Psoas muscle (tissue), 8 donors: ENCODE measurements around the gene MCOLN2. TPM values are rescaled to one million over a fixed set of nuclear protein-coding genes. Genes with fewer than 3 reads are reported as not detected.

ENCODE experiments used
- ATAC-seq, 4 donors: fragments of 200-7000 bp; cut with Tn5 transposase; one replicate each; pipeline ENCODE4 v1.9.1; 2020; ENCODE audit warnings: moderate library complexity in 3 of 4, mild to moderate bottlenecking in 2 of 4
- DNase-seq, 2 donors: peaks; one replicate each; pipeline ENCODE4 v3.0.0-alpha.2; 2020
- H3K27ac ChIP-seq: fragments of 200-600 bp; one replicate; pipeline ENCODE4 v1.8.0; 2022
- H3K27me3 ChIP-seq, 3 donors: fragments of 200-600 bp in 1 of 3; one replicate each; pipeline versions ENCODE4 v1.6.1 to v1.8.0; 2013 to 2022; ENCODE audit warnings: low read length in 2 of 3, mild to moderate bottlenecking in 2 of 3, moderate library complexity in 1 of 3; ENCODE audit not compliant: insufficient read depth in 3 of 3
- H3K36me3 ChIP-seq, 2 donors: fragments of 200-600 bp in 1 of 2; one replicate each; pipeline versions ENCODE4 v1.6.1 to v1.8.0; 2013 to 2022; ENCODE audit warnings: low read depth in 1 of 2, mild to moderate bottlenecking in 1 of 2, moderate library complexity in 1 of 2; ENCODE audit not compliant: insufficient read depth in 1 of 2
- H3K4me1 ChIP-seq: fragments of 200-600 bp; one replicate; pipeline ENCODE4 v1.8.0; 2022
- H3K4me3 ChIP-seq: fragments of 200-600 bp; one replicate; pipeline ENCODE4 v1.8.0; 2022; ENCODE audit warnings: mild to moderate bottlenecking
- H3K9me3 ChIP-seq: fragments of 200-600 bp; one replicate; pipeline ENCODE4 v1.8.0; 2022
- WGBS, 3 donors: extraction: QIAGEN DNeasy Blood & Tissue Kit; methylation state at CpG; one replicate each; pipeline versions ENCODE4 v1.1.6 to v1.1.7; 2013; 5-methylcytosine and 5-hydroxymethylcytosine counted together
- intact Hi-C, 2 donors: fragments of 100-400 bp; cut with DNase I; formaldehyde crosslinking; loops; one replicate each; pipeline versions ENCODE4 v1.11.0 to v1.14.2; 2022
- polyA plus RNA-seq, 3 donors: library from polyadenylated mRNA; stranded (reverse); fragments of 200-250 nt; gene quantifications; one replicate each; pipeline ENCODE4 v1.2.3, GENCODE V29; 2013
- total RNA-seq, 4 donors: library from RNA; stranded (reverse); fragmentation: NEBNext Ultra II Directional in 2 of 4; extraction: Animal tissue kit (Norgen Biotek cat#: 25700) in 2 of 4; gene quantifications; one replicate each; pipeline versions ENCODE4 v1.2.1 to v1.2.4, GENCODE V29; 2021 to 2023
- TF ChIP-seq, protein P1 (sequence below): fragments of 200-600 bp; IDR thresholded peaks from one replicate; pipeline ENCODE4 v1.8.0; 2022; ENCODE audit warnings: antibody characterized with exemption
- donor health status: healthy with polysubstance abuse.
- donor health status: DM: no; HTN: no; CAD: no; lungs with moderate emphysema.
- donor health status: Bipolar disorder and iron deficiency.
- donor health status: healthy.
- donor health status: DM: yes; HTN: yes; CAD: no.
- donor health status: DM: no; HTN: no; CAD: no.
- donor health status: DM: no; HTN: no; CAD: no.
- donor health status: DM: yes; HTN: yes; CAD: no.

MCOLN2 gene
- total and polyA plus RNA-seq, 7 donors: 0.03 to 0.54 (median 0.14) TPM; not detected in 3

DNA sequence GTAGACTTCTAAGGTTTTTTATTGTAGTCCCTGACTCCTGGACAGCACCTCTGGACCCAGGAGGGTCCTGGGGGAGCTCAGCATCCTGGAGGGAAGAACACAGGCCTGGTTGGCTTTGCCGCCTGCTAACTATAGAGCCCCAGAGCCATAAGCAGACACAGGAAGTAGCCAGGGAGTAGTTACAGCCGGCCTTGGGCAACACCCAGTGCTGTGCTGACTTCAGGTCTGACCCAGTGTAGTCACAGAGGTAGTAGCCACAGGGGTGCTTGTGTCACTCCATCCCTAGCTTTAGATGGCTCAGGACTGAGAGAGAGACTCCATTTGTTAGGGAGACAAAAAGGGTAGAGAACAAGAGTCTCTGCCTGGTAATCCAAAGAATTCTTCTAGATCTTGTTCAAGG, 21.9 kb downstream of the MCOLN2 start:
- TF ChIP-seq, protein P1, sequence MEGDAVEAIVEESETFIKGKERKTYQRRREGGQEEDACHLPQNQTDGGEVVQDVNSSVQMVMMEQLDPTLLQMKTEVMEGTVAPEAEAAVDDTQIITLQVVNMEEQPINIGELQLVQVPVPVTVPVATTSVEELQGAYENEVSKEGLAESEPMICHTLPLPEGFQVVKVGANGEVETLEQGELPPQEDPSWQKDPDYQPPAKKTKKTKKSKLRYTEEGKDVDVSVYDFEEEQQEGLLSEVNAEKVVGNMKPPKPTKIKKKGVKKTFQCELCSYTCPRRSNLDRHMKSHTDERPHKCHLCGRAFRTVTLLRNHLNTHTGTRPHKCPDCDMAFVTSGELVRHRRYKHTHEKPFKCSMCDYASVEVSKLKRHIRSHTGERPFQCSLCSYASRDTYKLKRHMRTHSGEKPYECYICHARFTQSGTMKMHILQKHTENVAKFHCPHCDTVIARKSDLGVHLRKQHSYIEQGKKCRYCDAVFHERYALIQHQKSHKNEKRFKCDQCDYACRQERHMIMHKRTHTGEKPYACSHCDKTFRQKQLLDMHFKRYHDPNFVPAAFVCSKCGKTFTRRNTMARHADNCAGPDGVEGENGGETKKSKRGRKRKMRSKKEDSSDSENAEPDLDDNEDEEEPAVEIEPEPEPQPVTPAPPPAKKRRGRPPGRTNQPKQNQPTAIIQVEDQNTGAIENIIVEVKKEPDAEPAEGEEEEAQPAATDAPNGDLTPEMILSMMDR: no peak

DNA sequence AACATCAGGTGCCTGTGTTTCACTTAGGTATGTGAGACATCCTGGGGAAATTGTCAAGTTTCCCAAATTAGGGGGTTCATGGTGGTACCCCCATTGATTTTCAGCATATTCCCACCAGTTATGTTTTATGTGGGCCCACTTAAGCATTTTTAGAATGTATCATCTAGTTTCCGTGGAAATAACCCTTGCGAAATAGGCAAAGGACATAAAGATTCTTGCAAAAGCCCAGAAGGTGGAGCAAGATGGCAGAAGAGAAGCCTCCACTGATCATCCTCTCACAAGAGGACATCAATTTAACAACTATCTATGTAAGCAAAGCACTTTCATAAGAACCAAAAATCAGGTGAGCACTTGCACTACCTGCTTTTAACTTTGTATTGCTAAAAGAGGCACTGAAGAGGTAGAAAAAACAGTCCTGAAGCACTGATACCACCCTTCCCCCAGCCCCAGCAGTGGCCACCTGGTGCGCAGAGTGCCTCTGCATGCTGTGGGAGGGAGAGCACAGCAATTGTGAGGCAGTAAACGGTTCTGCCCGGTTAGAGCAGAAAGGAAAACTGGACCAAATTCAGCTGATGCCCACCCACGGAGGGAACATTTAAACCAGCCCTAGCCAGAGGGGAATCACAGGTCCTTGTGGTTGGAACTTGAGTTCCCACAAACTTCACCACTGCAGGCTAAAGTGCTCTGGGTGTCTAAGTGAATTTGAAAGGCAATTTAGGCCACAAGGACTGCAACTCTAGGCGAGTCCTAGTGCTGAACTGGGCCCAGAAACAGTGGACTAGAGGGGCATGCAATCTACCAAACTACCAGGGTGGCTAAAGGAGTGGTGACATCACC, 23.2 kb downstream of the MCOLN2 start:
- 51 to 56% (median 52%) methylated on average over 7 of the region's 7 CpGs for WGBS, 3 donors
- Histone ChIP-seq H3K4me3 (no peak overlapping the region), H3K36me3 (no peaks in the 10 kb centered on the region), H3K27ac (no peak overlapping the region), H3K9me3 (no peaks in the 10 kb centered on the region), H3K4me1 (no peaks in the 10 kb centered on the region), H3K27me3 (peaks cover 0 to 2% (median 0%) of the 10 kb centered on the region in 3 donors)
- ATAC-seq (no peak), DNase-seq (no peak)
- TF ChIP-seq, protein P1: no peak
- intact Hi-C loops: no loop called here

More for the DNA sequence above, 21.9 kb downstream of the MCOLN2 start:
- H3K27ac ChIP-seq: no peak overlapping the region
- no peaks in the 10 kb centered on the region for H3K4me1 ChIP-seq
- H3K36me3 ChIP-seq: no peaks in the 10 kb centered on the region
- peaks cover 0 to 2% (median 0%) of the 10 kb centered on the region in 3 donors for H3K27me3 ChIP-seq
- no peaks in the 10 kb centered on the region for H3K9me3 ChIP-seq
- intact Hi-C loops: no loop called here
- WGBS, 3 donors: 55 to 66% (median 56%) methylated on average over 2 of the region's 2 CpGs
- no peak for DNase-seq
- no peak overlapping the region for H3K4me3 ChIP-seq
- no peak for ATAC-seq

DNA sequence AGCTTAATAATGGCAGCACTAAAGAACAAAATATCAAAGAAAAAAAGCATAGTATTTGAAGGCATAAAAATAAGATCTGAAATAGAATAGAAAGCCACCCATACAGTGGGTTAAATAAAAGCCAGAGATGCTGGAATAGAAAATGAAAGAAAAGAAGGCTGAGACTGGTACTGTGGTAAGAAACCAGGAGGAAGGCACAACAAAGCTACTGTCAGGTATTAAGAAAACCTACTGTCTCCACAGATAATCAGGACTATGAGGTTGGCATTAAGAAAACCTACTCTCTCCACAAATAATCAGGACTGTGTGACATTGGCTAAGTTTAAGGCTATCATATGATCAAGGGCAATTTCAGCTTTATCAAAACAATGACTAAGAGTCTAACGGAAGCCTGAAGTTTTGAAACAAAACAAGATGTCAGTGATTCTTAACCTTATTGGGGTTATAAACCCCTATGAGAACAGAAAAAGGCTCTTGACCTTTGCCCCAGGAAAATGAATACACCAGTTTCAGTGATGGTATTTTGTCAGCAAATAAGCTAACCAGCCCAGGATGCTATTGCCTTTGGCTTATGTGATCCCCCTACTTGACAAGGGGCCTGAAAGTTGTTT, 24.4 kb downstream of the MCOLN2 start:
- ATAC-seq: no peak
- no peaks in the 10 kb centered on the region for H3K36me3 ChIP-seq
- no peak for DNase-seq
- no peaks in the 10 kb centered on the region for H3K4me1 ChIP-seq
- 68 to 78% (median 75%) methylated on average over 1 of the region's 1 CpG for WGBS, 3 donors
- H3K27me3 ChIP-seq: peaks cover 0 to 2% (median 0%) of the 10 kb centered on the region in 3 donors
- no peaks in the 10 kb centered on the region for H3K9me3 ChIP-seq
- H3K27ac ChIP-seq: no peak overlapping the region
- TF ChIP-seq, protein P1: no peak
- no peak overlapping the region for H3K4me3 ChIP-seq
- intact Hi-C loops: no loop called here

DNA sequence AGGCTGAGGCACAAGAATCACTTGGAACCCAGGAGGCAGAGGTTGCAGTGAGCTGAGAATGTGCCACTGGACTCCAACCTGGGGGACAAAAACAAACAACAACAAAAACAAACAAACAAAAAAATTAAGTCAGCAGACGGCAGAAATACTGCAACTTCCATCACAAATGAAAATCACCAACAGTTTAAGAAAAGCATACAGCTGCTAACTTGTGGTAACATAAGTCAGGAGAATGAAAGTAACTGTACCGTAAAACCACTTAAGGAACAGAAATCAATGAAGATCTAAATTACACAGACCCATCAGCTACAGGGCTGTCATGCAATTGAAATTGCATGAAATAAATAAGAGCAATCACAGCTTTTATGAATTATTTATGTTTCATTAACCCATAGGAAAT, 25.0 kb downstream of the MCOLN2 start:
- Histone ChIP-seq H3K4me3 (no peak overlapping the region), H3K4me1 (no peaks in the 10 kb centered on the region), H3K9me3 (no peaks in the 10 kb centered on the region), H3K36me3 (no peaks in the 10 kb centered on the region), H3K27me3 (peaks cover 0 to 2% (median 0%) of the 10 kb centered on the region in 3 donors), H3K27ac (no peak overlapping the region)
- DNase-seq (no peak), ATAC-seq (no peak)
- WGBS, 3 donors: 66 to 87% (median 77%) methylated on average over 2 of the region's 2 CpGs
- intact Hi-C loops: no loop called here
- TF ChIP-seq, protein P1: no peak
